C1 segment of cervical spinal cord (tissue), 14 donors: Measurements from ENCODE around the gene EIF4A3.
A peak's percentile ranks its signal among the peaks of the same experiment; 100 is the strongest.

ENCODE experiments used
- DNase-seq, 14 donors: peaks; one replicate each; lab custom pipeline; 2025; lab: John Stamatoyannopoulos, UW

The EIF4A3 gene

DNA sequence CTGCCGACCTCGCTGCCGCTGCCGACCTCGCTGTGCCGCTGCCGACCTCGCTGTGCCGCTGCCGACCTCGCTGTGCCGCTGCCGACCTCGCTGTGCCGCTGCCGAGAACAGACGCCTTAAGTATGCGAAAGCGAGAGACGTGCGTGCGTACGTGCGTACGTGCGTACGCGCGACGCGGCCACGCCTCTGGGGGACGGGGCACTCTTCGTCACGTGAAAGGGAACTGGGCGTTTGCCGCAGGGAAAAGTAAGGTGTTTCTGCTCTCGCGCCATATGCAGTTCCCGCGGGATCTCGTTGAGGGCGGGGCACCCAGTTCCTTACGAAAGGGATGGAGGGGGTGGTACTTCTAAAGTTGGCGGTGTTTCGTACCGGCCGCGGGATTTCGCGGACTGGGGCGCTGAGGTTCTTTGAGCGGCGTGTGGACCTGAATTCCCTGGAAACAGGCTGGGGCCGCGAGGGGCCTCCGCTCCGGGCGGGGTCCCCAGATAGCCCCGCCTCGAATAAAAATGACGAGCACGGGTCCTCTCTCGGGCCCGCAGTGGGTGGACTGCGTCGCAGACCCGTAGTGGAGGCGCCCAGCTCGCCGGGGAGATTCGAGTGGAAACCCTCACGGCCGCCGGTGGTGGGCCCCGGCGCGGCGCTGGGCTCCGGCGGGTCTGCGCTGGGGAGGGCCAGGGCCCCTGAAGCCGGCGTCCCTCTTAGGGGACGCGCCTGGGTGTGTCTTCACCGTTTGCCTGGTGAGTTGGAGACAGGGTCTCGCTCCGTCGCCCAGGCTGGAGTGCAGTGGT lies at the start of gene EIF4A3:
Gene EIF4A3 (minus strand): TSS at position 94 of the 788 bp plus-strand sequence. CDS start 167 bp downstream, outside the sequence.
- DNase-seq, result peak; percentile 58 to 98 (median 90)

DNA sequence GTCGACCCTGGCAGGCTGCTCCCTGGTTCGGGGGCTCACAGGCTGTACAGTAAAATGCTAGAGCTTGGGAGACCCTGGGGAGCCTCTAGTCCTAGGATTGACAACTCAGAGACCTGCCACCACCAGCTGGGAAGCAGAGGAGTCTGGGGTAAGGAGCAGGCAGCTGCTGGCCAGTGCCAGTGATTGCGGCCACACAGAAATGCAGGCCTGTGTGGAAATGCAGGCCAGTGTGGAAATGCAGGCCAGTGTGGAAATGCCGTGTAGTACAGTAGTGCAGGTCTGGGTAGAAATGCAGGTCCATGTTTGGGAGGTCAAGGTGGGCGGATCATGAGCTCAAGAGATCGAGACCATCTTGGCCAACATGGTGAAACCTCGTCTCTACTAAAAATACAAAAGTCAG lies 49.7 kb upstream of the EIF4A3 start:
- no peak for DNase-seq

DNA sequence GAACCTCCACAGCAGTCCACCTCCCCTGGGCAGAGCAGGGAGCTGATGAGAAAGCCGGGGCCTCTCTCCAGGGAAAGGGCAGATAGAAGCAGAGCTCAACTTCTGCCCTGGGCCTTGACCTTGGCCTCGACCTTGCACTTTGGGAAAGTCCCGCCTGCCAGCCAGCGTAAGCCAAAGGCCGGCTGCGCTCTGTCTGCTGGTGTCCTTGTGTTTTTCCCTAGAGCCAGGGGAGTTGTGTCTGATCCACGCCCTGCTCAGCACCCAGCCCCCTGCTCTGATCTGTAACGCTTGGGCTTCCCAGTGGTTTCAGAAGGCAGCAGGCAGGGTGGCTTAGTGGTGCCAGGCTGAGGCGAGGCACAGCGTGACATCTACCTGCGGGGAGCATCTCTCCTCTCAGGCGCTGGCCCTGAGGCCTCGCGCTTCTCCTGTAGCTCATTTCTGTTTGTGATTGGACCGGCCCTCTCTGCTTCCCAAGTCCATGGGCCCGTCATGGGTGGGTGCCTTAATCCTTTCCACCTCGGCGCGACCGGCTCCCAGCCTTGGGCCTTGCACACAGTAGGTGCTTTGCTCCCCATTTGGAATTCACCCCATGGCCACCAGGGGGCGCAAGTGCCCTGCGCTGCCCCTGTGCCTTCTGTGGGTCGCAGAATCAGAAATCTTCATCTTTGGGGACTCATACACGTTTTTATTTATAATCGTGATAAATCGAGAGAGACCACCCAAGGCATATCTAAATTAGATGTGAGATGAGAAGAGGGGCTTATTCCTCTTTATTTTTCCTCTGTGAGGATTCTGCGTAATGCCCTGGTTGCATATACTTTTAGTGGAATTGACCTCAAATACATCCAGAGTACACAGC lies 49.0 kb upstream of the EIF4A3 start:
- no peak for DNase-seq

DNA sequence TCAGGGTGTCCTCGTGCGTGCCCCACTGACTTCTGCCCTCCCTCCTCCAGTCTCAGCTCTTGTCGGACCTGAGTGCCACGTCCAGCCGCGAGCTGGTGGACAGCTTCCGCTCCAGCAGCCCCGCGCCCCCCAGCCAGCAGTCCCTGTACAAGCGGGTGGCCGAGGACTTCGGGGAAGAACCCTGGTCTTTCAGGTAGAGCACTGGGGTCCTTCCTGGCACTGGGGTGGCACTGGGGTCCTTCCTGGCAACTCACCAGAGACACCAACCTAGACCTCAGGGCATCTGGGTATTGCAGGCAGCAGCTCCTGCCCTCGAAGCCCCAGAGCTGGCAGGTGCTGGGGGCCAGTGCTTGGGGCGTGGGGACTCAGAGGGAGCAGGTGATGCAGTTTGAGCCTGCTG lies 48.2 kb upstream of the EIF4A3 start:
- no peak for DNase-seq

DNA sequence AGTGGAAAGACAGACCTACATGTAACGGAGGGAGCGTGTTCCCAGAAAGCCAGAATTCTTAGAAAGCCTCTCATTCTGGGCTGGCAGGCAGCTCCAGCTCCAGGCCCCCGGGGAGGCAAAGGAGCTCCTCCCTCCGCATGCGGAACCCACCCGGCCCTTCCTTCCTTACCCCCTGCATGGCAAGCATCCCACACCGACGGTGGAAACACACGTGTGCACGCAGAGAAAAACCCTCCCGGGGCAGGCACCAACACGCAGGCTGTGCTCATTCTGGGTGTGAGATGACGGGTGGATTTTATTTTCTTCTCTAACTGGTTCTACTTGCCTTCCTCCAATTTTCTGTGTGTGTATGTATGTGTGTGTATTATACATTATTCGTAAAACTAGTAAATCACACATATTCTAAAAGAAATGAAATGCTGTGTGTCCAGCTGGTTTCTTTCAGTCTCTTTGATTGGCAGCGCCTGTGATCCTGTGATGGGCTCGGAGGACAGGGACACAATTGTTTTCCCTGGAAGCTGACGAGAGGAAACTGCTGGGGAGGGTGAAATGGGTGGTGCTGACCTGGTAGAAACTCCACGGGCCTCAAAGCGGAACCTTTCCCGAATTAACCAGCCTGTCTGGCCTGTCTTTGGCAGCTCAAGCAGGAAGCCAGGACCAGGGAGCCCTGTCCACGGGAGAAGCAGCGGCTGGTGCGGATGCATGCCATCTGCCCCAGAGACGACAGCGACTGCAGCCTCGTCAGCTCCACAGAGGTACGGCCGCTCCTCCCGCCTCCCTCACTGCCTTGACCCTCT lies 45.1 kb upstream of the EIF4A3 start:
- peak in 13 of 14 donors; percentile 6 to 60 (median 45) for DNase-seq

DNA sequence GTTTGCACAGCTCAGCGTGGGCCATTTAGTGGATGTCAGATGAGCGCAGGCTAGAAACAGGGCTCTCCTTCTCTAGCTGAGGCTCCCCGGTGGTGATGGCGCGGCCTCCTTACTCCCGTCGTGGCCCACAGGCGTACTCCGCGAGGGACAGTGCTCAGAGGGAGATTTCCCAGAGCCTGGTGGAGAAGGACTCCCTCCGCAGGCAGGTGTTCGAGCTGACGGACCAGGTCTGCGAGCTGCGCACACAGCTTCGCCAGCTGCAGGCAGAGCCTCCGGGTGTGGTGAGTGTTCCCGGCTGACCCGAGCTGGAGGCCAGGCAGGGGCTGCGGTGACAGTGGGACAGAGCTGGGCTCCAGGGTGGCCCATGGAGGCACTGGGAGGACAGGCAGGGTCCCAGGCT lies 44.3 kb upstream of the EIF4A3 start:
- no peak for DNase-seq

DNA sequence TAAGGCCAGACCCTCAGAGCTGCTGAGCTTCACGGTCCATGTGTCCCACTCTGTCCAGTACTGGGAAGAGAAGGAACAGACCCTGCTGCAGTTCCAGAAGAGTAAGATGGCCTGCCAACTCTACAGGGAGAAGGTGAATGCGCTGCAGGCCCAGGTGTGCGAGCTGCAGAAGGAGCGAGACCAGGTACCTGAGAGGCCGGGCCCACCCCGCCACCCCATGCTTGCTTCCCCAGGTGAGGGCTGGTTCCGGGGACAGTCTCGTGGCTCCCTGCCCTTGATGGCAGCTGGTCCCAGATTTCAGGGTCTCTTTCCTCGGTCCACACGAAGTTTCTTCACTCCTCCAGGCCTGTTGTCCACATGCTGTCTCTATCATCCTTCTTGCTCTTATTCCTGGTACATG lies 43.8 kb upstream of the EIF4A3 start:
- no peak for DNase-seq

DNA sequence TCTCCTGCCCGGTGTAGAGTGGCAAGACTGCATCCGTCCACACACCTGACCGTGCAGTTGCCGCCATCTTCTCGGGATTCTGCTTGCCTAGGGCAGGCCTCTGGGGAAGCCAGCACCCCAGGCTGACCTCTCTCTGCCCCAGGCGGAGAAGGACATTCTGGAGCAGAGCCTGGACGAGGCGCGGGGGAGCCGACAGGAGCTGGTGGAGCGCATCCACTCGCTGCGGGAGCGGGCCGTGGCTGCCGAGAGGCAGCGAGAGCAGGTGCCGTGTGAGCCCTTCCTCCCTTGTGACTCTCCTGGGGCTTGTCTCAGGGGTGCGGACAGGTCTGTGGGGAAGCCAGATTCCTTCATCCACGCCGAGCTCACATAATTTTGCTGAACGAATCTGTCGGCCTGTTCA lies 42.7 kb upstream of the EIF4A3 start:
- no peak for DNase-seq

DNA sequence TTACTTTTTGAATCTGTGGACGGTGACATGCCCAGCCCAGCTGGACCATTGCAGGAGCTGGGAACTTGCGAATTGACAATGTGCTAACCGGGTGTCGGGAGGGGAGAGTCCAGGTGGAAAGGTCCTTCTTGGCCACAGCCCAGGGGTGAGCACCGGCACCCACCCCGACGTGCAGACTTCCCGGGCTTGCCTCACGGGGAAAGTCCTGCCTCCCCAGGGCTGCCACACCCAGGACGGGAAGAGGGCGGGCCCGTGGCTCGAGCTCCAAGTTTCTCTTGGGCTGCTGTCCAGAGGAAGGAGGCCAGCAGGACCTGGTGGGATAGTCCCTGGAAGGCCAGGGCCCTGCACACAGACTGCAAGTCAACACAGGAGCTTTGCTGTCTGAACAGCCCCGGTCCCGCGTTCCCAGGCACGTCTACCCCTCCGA lies 40.6 kb upstream of the EIF4A3 start:
- no peak for DNase-seq

DNA sequence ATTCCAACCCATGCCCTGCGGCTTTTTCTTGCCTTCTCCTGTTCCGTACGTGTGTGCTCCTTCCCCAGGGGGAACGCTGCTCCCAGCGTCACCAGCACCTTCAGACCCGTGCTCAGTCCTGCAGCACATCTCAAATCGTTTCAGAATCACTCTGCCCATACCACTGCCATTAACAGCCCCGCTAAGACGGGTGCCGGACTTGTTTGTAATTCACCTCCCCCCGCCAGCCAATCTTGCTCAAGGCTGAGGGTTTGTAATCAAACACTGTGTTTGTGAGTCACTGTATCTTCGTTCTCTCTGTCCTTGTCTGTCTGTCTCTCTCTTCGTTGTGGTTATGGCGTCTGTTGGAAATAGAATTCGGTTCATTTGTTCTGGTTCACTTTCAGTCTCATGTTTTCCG lies 40.2 kb upstream of the EIF4A3 start:
- no peak for DNase-seq

DNA sequence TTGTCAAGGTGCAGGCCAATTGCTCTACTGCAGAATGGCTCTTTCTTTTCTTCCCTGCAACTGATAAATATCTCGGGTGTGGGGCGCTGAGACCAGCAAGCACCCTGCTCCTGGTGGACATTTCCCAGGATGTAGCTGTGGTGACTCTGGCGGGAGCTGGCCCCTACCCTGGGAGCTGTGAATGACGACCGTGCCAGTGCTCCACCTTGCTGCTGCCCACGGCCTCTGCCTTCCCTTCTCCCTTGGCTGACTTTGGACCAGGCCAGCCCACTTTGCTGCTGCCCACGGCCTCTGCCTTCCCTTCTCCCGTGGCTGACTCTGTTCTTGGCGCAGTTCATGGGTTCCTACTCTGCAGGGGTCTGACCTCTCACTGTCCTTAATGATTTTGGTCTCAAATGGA lies 39.0 kb upstream of the EIF4A3 start:
- no peak for DNase-seq

DNA sequence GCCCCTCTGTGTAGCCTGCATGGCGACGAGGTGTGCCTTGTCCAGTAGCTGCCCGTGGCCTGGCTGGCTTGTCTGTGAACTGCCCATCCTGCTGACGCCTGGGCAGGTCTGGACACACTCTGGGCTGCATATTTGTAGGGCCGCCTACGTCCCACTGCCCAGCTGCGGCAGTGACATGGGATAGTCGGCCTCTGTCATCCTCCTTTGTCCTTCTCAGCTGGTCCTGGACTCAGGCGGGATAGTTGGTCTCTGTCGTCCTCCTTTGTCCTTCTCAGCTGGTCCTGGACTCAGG lies 37.4 kb upstream of the EIF4A3 start:
- no peak for DNase-seq

DNA sequence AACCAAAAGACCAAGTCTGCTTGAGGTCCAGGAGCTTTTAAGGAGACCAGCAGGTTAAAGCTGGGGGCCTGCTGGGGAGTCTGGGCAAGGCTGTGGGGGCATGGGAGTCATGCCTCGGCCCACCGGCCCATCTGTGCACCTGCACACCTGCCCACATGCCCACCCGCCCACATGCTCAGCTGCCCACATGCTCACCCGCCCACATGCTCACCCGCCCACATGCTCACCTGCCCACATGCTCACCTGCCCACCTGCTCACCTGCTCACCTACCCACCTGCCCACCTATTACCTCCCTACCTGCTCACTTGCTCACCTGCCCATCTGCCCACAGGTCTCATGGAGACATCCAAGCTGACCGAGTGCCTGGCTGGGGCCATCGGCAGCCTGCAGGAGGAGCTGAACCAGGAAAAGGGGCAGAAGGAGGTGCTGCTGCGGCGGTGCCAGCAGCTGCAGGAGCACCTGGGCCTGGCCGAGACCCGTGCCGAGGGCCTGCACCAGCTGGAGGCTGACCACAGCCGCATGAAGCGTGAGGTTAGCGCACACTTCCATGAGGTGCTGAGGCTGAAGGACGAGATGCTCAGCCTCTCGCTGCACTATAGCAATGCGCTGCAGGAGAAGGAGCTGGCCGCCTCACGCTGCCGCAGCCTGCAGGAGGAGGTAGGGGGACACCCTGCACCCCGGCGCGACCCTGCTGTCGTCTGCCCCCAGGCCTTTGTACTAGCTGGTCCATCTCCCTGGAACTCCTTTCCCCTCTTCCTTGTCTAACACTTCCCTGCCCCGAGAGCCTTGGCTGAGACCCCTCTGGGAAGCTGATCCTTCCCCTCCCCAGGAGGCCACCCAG lies 36.9 kb upstream of the EIF4A3 start:
- DNase-seq, result no peak

DNA sequence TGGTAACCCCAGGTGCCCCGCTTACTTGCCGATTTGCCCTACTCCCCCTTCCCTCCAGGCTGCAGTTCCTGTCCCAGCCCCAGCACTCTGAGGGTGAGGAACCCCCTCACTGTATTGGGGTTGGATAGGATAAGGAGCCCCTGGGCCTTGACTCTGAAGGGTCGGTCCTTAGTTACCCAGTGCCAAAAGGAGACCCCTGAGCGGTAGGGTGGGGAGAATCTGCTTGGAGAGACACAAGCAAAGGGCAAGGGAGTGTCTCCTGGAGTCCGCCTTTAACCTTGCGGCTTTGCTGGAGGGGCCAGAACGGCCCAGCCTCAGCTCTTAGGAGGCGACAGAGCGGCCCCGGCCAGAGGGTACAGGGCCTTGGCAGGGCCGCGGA lies 35.9 kb upstream of the EIF4A3 start:
- DNase-seq, result no peak

DNA sequence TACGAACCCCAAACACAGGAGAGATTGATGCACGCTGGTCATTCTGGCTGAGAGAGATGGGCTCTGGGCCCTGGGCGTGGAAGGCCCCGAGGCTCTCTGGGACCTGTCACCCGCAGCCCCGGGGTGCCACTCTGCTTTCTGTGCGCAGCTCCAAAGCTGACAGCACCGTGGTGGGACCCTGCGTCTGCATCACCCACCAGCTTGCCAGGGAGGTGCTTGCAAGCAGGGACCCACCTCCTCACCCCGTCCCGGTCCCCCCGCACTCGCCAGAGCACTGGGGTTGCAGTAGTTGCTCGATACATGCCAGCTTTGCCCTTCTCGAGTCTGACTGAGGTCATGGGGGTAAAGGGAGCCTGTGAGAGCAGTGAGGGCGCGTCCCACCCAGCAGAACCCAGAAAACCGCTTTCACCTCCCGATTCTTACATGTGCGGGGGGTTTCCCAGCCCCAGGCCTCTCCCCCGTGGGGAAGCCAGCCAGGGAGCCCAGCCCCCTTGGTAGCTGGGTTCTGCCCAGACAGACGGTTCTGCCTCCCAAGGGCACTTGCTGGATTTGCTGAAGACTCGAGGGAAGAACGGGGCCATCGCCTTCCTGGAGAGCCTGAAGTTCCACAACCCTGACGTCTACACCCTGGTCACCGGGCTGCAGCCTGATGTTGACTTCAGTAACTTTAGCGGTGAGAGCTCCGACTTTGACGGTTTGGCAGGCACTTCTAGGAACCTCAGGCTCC lies 35.4 kb upstream of the EIF4A3 start:
- DNase-seq, result no peak

DNA sequence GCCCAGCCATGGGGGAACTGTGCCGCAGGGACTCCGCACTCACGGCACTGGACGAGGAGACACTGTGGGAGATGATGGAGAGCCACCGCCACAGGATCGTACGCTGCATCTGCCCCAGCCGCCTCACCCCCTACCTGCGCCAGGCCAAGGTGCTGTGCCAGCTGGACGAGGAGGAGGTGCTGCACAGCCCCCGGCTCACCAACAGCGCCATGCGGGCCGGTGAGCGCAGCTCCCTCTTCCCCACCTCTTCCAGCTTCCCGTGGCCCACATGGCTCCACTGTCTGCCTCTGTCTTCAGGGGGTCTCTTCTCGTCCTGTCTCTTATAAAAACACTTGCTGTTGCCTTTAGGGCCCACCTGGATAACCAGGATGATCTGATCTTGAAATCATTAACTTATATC lies 34.5 kb upstream of the EIF4A3 start:
- DNase-seq, result no peak

DNA sequence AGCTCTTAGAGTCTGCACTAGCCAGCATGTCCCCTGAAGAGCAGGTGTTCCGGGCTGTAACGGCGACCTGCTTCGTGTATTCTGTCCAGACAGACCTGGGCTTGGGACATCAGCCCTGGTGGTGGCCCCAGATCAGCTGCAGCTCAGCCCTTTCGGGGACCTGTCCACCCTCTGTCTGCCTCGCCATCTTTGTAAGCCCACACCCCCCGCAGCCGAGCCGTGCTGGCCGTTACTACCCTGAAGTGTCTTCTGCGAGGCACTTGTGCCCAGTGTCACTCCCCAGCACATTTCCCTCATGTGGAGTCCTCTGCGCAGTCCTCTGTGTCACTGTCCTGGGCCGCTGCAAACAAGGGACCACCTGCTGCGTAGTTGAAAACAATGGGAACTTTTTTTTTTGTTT lies 33.3 kb upstream of the EIF4A3 start:
- DNase-seq, result no peak

DNA sequence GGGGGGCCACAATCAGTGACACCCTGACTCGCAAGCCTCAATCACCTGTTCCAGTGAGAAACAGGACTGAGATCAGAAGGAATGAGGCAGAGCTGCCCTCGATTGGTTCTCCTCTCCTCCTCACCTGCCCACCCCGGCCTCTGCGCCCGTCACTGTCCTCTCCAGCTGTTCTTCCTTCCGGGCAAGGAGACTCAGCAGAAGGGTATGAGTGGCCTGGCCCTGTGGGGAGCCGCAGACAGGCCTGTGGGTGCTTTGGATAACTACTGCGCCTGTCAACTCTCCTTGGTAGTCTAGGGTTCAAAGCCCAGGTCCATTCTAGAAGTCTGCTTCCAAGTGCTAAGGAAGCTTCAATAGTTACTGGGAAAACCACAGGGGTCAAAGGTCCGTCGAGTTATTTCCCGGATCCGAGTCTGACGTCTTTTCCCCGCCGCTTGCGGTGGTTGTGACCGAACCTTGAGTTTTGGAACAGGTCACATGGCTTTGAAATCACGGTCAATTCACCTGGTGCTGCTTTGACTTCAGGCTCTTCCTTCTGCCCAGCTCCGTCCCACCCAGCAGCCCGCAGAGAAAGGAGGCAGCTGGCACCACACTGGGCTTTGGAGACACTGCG lies 31.2 kb upstream of the EIF4A3 start:
- DNase-seq, result no peak

DNA sequence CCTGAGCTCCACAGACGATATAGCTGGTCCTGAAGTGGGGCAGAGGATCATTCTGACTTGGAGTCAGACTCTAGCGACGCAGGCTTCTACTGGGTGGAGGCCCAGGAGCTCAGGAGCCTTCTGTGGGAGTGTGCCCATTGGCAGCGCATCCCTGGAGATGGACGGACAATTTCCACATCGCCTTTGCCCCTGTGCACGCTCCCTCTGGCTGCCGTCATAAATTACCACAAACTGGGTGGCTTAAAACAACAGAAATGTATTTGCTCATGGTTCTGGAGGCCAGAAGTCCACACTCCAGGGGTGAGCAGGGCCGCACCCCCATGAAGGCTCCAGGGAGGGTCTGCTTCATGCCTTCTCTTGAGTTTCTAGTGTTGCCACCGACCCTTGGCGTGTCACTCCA lies 29.8 kb upstream of the EIF4A3 start:
- DNase-seq, result no peak

DNA sequence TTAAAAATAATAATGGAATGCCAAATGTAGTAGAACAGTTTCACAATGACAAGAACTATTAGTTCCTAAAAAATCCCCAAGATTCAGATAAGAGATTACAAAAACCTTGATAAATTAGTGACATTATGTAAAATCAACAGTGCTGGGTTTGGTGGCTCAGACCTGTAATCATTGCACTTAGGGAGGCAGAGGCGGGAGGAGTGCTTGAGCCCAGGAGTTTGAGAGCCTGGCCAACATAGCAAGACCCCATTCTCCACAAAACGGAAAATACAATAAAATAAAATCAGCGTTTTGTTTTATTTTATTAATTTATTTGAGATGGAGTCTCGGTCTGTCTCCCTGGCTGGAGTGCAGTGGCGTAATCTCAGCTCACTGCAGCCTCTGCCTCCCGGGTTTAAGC lies 27.0 kb upstream of the EIF4A3 start:
- DNase-seq, result no peak
